Superior temporal gyrus (tissue), 1 donor: ENCODE measurements around the gene CENPQ.
"Not testable (repeated sequence)": the region's sequence is repeated elsewhere in the genome, so short reads cannot be mapped to it uniquely, and the experiment has no call there.

ENCODE experiments used
- DNase-seq: peaks from one replicate; pipeline ENCODE4 v3.0.0-alpha.2; 2016; ENCODE audit errors: extremely low spot score

Gene CENPQ

DNA sequence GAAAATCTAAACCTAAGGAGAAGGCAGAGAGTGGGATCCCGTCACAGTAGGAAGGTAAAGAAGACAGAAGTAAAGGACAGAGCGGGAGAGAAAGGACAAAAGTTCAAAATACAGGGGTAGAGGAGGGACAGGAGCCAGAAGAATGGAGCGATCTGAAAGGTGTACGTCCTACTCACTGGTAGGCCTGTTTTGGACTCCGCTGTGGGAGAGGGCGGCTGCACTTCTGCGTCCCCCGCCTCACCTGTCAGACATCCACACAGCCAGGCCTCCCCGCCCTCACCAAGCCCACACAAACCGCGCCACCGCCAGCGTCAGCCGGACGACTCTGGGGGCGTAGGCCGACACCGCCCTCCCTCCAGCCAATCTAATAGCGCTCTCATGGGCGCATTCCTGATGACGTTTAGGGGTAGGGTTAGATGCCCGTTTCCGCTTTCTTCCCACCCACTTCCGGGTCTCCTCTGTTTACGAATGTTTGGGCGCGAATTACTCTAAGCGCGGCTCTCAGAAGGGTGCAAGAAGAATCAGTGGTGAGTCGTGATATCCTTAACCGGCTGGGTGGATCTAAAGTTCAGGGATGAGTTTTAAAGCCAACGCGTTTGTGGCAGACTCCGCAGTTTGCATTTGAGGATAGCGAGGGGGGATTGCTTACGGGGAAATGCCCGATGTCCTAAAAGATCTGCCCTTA, at the start of gene CENPQ, which contains the start of gene MMUT:
CENPQ (plus strand) TSS at position 444 of the 685 bp plus-strand sequence. CDS start 6,807 bp downstream, outside the sequence.
MMUT (minus strand) TSS at position 327 of the 685 bp plus-strand sequence. CDS start 3,787 bp downstream, outside the sequence.
- peak; percentile 99 for DNase-seq

DNA sequence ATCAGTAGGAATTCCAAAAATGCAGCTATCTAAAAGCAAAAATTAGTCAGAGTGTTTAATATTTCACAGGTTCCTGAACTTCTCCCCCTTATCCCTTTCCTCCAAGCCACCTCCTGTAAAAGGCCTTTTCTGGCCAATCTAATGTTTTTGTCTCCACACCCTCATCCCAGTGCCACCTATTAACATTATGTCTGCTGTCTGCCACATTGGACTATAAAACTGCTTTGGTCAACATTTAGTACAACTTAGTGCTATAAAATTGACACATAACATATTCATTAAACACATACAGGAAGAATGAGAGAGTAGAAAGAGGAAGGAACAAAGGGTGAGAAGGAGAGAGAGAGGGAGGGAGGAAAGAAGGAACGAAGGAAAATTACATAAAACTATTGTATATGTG, 47.8 kb upstream of the CENPQ start:
- DNase-seq = no peak

DNA sequence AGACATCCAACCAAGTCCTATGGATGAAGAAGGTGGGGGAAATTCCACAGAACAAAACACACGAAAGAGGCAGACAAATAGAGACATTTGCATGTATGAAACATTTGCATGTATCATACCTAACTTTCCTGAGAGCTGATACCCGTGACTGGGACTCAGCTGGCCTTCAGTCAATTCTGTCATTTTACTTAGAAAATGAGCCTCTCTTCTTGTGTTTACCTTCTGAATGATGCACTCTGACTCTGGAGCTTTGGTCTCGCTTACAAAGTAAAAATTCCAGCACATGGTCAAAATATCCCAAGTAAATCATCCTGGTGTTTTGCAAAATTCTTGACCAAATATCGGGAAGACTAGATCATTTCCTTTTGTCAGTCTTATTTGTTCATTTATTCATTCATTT, 47.0 kb upstream of the CENPQ start:
- no peak for DNase-seq

GRCh38 chr6:49423817-49424216, 39.4 kb upstream of the CENPQ start:
- DNase-seq = peak; percentile 21

- no peak for DNase-seq
Observed at GRCh38 chr6:49430187-49430586, 33.0 kb upstream of the CENPQ start.

GRCh38 chr6:49430866-49431265, 32.3 kb upstream of the CENPQ start:
- DNase-seq = no peak

DNA sequence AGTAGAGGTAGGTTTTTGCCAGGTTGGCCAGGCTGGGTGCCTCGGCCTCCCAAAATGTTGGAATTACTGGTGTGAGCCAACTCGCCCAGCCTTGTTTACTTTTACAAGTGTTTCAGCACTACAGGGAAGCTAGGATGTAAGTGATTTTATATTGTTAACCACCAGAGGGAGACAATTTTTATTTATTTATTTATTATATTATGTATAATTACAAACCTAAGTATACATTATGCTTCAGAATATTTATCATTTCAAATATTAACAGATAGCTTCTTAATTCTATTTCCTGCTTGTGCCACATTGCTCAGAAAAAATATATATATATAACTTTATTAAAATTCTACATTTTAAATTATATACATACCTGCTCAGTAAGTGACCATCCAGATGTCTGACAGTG, 9.9 kb upstream of the CENPQ start:
- DNase-seq = no peak

DNA sequence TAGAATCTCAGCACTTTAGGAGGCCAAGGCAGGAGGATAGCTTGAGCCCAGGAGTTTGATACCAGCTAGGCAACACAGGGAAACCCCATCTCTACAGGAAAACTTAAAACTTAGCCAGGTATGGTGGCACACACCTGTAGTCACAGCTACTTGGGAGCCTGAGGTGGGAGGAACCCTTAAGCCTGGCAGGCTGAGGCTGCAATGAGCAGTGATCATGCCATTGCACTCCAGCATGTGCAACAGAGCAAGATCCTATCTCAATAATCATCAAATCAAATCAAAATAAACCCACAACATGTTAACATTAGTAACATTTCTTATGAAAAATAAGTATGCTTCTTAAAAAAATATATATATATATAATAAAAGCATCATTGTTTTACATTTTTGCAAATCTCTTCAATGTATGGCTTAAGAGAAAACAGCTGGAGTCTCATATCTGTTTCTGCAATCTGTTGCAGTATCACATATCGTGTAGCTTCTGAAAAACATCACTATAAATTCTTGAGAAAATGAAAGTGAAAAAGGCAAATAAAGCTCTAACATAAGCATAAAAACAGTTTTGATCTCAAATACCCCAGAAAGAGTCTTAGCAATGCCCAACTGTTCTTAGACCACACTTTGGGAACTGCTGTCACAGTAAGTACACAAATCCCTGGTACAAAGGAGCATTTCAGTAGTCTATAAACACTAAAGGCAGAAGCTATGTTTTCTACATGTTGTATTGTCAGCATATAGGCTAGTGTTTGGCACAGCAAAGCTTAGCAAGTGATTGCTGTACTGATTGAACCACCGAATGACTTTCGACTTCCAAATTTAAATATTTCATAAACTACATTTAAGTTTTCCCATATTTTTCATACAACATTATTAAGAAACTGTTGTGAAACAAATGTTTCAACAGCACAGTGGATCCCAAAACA, 8.1 kb upstream of the CENPQ start:
- DNase-seq = no peak

DNA sequence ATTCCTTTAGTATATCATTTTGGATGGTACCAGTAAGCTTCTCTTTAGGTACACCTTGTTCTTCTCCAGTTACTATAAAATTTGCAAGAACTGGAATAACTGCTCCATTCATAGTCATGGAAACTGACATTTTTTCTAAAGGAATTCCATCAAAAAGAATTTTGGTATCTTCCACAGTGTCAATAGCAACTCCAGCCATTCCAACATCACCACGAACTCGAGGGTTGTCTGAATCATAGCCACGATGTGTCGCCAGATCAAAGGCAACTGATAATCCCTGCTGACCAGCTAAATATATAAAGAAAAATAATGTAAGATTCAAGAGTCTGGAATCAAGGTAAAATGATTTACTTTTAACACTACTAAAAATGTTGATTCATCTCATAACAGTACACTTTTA, 5.4 kb upstream of the CENPQ start:
- no peak for DNase-seq

DNA sequence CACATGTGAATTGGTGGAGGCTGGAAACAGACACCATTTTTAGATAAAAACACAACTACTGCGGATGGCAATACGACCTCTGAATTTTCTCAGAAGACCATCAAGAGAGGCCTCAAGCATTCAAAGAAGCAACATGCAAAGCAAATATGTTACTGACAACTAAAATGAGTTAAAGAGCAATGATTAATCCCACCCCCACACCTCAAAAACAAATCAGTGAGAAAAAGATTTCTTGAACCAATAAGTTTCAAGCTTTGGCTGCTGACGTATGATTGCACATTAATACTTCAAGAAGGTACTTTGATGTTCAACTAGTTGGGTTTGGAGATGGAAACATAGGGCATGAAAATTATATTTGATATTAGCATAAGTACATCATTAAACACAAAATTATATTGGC, 1.1 kb upstream of the CENPQ start:
- DNase-seq = peak; percentile 15

GRCh38 chr6:49462599-49462926, 607 bp upstream of the CENPQ start:
- DNase-seq = no peak

DNA sequence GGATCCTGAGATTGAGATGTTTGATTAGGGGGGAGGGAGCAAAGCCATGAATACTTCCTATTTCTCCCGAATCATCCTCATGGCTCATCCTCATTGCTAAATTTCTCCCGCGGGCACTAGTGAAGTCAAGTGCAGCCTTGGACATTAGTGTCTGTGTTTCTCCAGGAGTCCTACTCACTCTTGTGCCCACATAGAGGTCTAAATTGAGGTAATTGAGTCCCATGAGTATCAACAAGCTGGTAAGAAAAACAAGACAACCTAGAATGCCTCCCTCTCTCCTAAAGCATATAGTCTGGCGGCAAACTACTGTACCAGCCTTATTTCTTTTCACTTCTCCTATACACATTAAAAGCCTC, 420 bp downstream of the CENPQ start:
- DNase-seq = no peak

- no peak for DNase-seq
Observed at GRCh38 chr6:49464691-49465090, 1.5 kb downstream of the CENPQ start.

DNA sequence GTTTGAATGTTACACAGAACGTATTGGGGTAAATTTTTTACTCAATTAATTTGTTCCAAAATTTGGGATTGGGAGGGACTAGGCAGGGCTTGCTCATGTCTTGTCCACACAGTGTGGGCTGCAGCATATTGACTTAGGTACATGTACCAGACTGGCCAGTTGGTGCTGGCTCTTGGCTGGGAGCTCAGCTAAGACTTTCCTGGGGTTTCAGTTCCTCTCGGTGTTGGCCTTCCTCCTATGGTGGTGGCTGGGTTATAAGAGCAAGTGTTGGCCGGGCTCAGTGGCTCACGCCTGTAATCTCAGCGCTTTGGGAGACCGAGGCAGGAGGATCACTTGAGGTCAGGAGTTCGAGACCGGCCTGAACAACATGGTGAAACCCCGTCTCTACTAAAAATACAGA, 4.9 kb downstream of the CENPQ start:
- DNase-seq = no peak

GRCh38 chr6:49476564-49476963, 13.4 kb downstream of the CENPQ start:
- DNase-seq = not testable (repeated sequence)

- DNase-seq = no peak
Observed at GRCh38 chr6:49479308-49479970, 16.3 kb downstream of the CENPQ start.

DNA sequence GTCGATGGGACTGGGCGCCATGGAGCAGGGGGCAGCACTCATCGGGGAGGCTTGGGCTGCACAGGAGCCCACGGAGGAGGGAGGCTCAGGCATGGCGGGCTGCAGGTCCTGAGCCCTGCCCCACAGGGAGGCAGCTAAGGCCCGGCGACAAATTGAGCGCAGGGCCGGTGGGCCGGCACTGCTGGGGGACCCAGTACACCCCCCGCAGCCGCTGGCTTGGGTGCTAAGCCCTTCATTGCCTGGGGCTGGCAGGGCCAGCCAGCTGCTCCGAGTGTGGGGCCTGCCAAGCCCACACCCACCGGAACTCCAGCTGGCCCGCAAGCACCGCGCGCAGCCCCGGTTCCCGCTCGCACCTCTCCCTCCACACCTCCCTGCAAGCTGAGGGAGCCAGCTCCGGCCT, 18.7 kb downstream of the CENPQ start:
- not testable (repeated sequence) for DNase-seq

DNA sequence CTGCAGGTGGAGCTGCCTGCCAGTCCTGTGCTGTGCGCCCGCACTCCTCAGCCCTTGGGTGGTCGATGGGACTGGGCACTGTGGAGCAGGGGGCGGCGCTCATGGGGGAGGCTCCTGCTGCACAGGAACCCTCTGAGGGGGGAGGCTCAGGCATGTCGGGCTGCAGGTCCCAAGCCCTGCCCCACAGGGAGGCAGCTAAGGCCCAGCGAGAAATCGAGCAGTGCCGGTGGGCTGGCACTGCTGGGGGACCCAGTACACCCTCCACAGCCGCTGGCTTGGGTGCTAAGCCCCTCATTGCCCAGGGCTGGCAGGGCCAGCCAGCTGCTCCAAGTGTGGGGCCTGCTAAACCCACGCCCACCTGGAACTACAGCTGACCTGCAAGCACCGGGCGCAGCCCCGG, 20.2 kb downstream of the CENPQ start:
- DNase-seq = not testable (repeated sequence)

GRCh38 chr6:49490633-49491032, 27.5 kb downstream of the CENPQ start:
- no peak for DNase-seq

- DNase-seq = no peak
Observed at GRCh38 chr6:49497304-49497703, 34.1 kb downstream of the CENPQ start.

DNA sequence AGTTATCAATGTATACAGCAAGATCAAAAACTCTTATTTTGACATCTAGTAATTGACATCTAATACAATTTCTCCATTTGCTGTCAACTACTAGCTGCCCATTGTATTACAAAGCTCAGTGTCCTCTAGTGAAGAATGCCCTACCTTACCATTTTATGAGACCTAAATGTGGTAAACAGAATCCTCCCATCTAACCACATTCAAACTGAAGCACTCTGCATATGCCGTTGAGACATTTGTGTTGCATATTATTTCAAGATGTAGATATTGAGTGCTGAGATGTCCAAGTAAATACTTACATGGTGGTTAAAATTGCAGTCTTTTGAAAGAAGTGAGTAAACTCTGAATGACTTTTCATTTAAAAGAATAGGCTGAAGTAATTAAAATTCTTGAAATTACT, 36.0 kb downstream of the CENPQ start:
- DNase-seq = no peak

GRCh38 chr6:49499623-49500022, 36.5 kb downstream of the CENPQ start, which contains the start of gene GLYATL3:
Gene GLYATL3 (plus strand): TSS chr6:49499923. CDS start chr6:49511991, 12,068 bp downstream.
- no peak for DNase-seq
